HCT116 (cell line): Measurements from ENCODE around the gene PROX2. TPM values are rescaled to one million over a fixed set of nuclear protein-coding genes. Genes with fewer than 3 reads are reported as not detected.

ENCODE experiments used
- ATAC-seq: fragments of 200-7000 bp; cut with Tn5 transposase; 2 replicates; pipeline ENCODE4 v1.9.1; 2020; ENCODE audit warnings: mild to moderate bottlenecking, moderate library complexity
- BruUV-seq: library from RNA; stranded (reverse); fragments of 400-500 nt; replicated peaks from 2 replicates; lab custom pipeline; 2021; lab: Mats Ljungman, UMichigan
- CTCF ChIA-PET: fragments of 300-600 bp; sonication (Branson Sonifier 250); formaldehyde crosslinking; loops from one replicate; lab custom pipeline; 2021; ENCODE audit warnings: antibody characterized with exemption; lab: Charles Lee
- POLR2A ChIA-PET: fragments of 300-600, 350-600 bp; sonication (Branson Sonifier 250); formaldehyde crosslinking; loops from one replicate; lab custom pipeline; 2021; ENCODE audit warnings: antibody characterized with exemption; lab: Charles Lee
- RAD21 ChIA-PET, 2 experiments: fragments of 300-600 bp; sonication (Branson Sonifier 250); formaldehyde crosslinking; loops; one replicate each; lab custom pipeline; 2023; ENCODE audit warnings: low total read pairs in 2 of 2; ENCODE audit not compliant: uncharacterized antibody in 2 of 2, unreplicated experiment in 2 of 2, low non-redundant PET in 1 of 2; lab: Charles Lee
- DNase-seq: peaks from one replicate; pipeline ENCODE4 v3.0.0-alpha.2; 2010; ENCODE audit warnings: low read depth, low spot score
- H2AFZ ChIP-seq: fragments of 200-600 bp; shearing (Covaris generic), sonication (generic); 2 replicates; pipeline ENCODE4 v1.6.1; 2017; ENCODE audit warnings: low read depth, mixed run types, mixed read lengths, antibody characterized with exemption, low read length; ENCODE audit not compliant: poor library complexity, severe bottlenecking
- H3K27ac ChIP-seq: 2 replicates; pipeline ENCODE4 v1.5.1; 2012; ENCODE audit warnings: low read depth, low read length
- H3K27me3 ChIP-seq: fragments of 200-600 bp; sonication (generic); 2 replicates; pipeline ENCODE4 v1.6.1; 2016; ENCODE audit warnings: mixed run types, low read length, mixed read lengths; ENCODE audit not compliant: insufficient read depth
- H3K36me3 ChIP-seq, 2 experiments: fragments of 200-500 bp in 1 of 2; fragments of 200-600 bp in 1 of 2; sonication (Bioruptor generic) in 1 of 2; sonication (generic) in 1 of 2; 2 replicates each; pipeline versions ENCODE4 v1.5.1 to v1.6.1; 2014 to 2016; ENCODE audit warnings: low read length in 2 of 2, inconsistent platforms in 1 of 2, mixed read lengths in 1 of 2, mixed run types in 1 of 2; ENCODE audit not compliant: insufficient read depth in 2 of 2, control insufficient read depth in 1 of 2
- H3K4me1 ChIP-seq, 2 experiments: fragments of 200-600 bp in 1 of 2; sonication (generic) in 1 of 2; 2 replicates each; pipeline versions ENCODE4 v1.5.1 to v1.6.1; 2012 to 2017; ENCODE audit warnings: low read length in 2 of 2, inconsistent platforms in 1 of 2, mild to moderate bottlenecking in 1 of 2, mixed read lengths in 1 of 2, mixed run types in 1 of 2, moderate library complexity in 1 of 2; ENCODE audit not compliant: insufficient read depth in 2 of 2, control insufficient read depth in 1 of 2
- H3K4me2 ChIP-seq: fragments of 200-600 bp; sonication (generic); 2 replicates; pipeline ENCODE4 v1.6.1; 2017; ENCODE audit warnings: mixed run types, low read length, mixed read lengths
- H3K4me3 ChIP-seq, 2 experiments: fragments of 200-600 bp in 1 of 2; sonication (generic) in 1 of 2; replicated peaks in 1 of 2; 2 replicates each; pipeline ENCODE4 v1.5.1; 2011 to 2016; ENCODE audit warnings: low read length in 2 of 2, control low read depth in 1 of 2, low read depth in 1 of 2, mild to moderate bottlenecking in 1 of 2, mixed read lengths in 1 of 2, mixed run types in 1 of 2
- H3K79me2 ChIP-seq: fragments of 200-600 bp; sonication (generic); 2 replicates; pipeline ENCODE4 v1.6.1; 2017; ENCODE audit warnings: mild to moderate bottlenecking, mixed run types, low read length, moderate library complexity, mixed read lengths; ENCODE audit not compliant: insufficient read depth
- H3K9ac ChIP-seq: fragments of 200-600 bp; sonication (generic); 2 replicates; pipeline ENCODE4 v1.6.1; 2016; ENCODE audit warnings: low read length, mixed read lengths
- H3K9me2 ChIP-seq: fragments of 200-600 bp; sonication (generic), shearing (Covaris generic); 2 replicates; pipeline ENCODE4 v1.6.1; 2017; ENCODE audit warnings: mixed run types, mild to moderate bottlenecking, moderate library complexity; ENCODE audit not compliant: insufficient read depth
- H3K9me3 ChIP-seq, 2 experiments: fragments of 200-500 bp in 1 of 2; fragments of 200-600 bp in 1 of 2; sonication (Bioruptor generic) in 1 of 2; sonication (generic) in 1 of 2; 2 replicates each; pipeline ENCODE4 v1.6.1; 2014 to 2017; ENCODE audit warnings: low read length in 2 of 2, mixed read lengths in 2 of 2, inconsistent platforms in 1 of 2, low read depth in 1 of 2, mild to moderate bottlenecking in 1 of 2, mixed run types in 1 of 2, moderate library complexity in 1 of 2; ENCODE audit not compliant: control insufficient read depth in 1 of 2, insufficient read depth in 1 of 2
- H4K20me1 ChIP-seq: fragments of 200-600 bp; sonication (generic), shearing (Covaris generic); 2 replicates; pipeline ENCODE4 v1.6.1; 2017; ENCODE audit warnings: mixed run types, mild to moderate bottlenecking, moderate library complexity; ENCODE audit not compliant: insufficient read depth
- CBX3 ChIP-seq: IDR thresholded peaks from 2 replicates; pipeline ENCODE4 v1.6.1; 2012; ENCODE audit warnings: low read depth
- CEBPB ChIP-seq: IDR thresholded peaks from 2 replicates; pipeline ENCODE4 v1.6.1; 2012; ENCODE audit warnings: low read depth
- EGR1 ChIP-seq: IDR thresholded peaks from 2 replicates; pipeline ENCODE4 v1.6.1; 2012; ENCODE audit warnings: low read depth
- FOSL1 ChIP-seq: IDR thresholded peaks from 2 replicates; pipeline ENCODE4 v1.6.1; 2012; ENCODE audit warnings: low read depth
- JUND ChIP-seq: IDR thresholded peaks from 2 replicates; pipeline ENCODE4 v1.6.1; 2012
- POLR2A ChIP-seq: IDR thresholded peaks from 2 replicates; pipeline ENCODE4 v1.7.0; 2011; ENCODE audit warnings: borderline replicate concordance; ENCODE audit not compliant: insufficient read depth, insufficient read length; ENCODE audit errors: extremely low read depth
- POLR2AphosphoS5 ChIP-seq: IDR thresholded peaks from 2 replicates; pipeline ENCODE4 v1.6.1; 2011; ENCODE audit warnings: mild to moderate bottlenecking, low read depth, low read length, moderate library complexity
- SIN3A ChIP-seq: IDR thresholded peaks from 2 replicates; pipeline ENCODE4 v1.6.1; 2012; ENCODE audit warnings: low read depth
- SP1 ChIP-seq: IDR thresholded peaks from 2 replicates; pipeline ENCODE4 v1.6.1; 2012; ENCODE audit warnings: low read depth
- SRF ChIP-seq: IDR thresholded peaks from 2 replicates; pipeline ENCODE4 v1.6.1; 2012; ENCODE audit warnings: low read depth
- ZFX ChIP-seq: fragments of 450-650 bp; IDR thresholded peaks from 2 replicates; pipeline ENCODE4 v1.6.1; 2017
- ZNF274 ChIP-seq: fragments of 200-500 bp; sonication (Bioruptor generic); IDR thresholded peaks from 2 replicates; pipeline ENCODE4 v1.6.1; 2014; ENCODE audit warnings: mild to moderate bottlenecking, low read depth, low read length, inconsistent platforms
- intact Hi-C: fragments of 100-400 bp; cut with micrococcal nuclease; formaldehyde crosslinking; loops from 2 replicates; pipeline ENCODE4 v1.10.0; 2022
- total RNA-seq: library from RNA; stranded (reverse); gene quantifications from one replicate; pipeline ENCODE4 v1.2.1, GENCODE V29; 2021; ENCODE audit not compliant: unreplicated experiment
- TF ChIP-seq, protein P1 (sequence below): IDR thresholded peaks from 2 replicates; pipeline ENCODE4 v1.6.1; 2012
- TF ChIP-seq, protein P2 (sequence below), 3 experiments: fragments of 200-600 bp in 1 of 3; sonication (generic) in 1 of 3; IDR thresholded peaks in 2 of 3; conservative IDR thresholded peaks in 1 of 3; 2 replicates each; pipeline ENCODE4 v1.5.1; 2012 to 2017; ENCODE audit warnings: low read depth in 2 of 3, low read length in 2 of 3, antibody characterized with exemption in 1 of 3, borderline replicate concordance in 1 of 3, control low read depth in 1 of 3, mild to moderate bottlenecking in 1 of 3, mixed read lengths in 1 of 3, mixed run types in 1 of 3, moderate library complexity in 1 of 3; ENCODE audit not compliant: insufficient read depth in 1 of 3
- TF ChIP-seq, protein P3 (sequence below): IDR thresholded peaks from 2 replicates; pipeline ENCODE4 v1.6.1; 2012
- TF ChIP-seq, protein P4 (sequence below): IDR thresholded peaks from 2 replicates; pipeline ENCODE4 v1.6.1; 2011; ENCODE audit warnings: mild to moderate bottlenecking, low read length, moderate library complexity; ENCODE audit not compliant: insufficient replicate concordance; ENCODE audit errors: extremely low read depth

PROX2 gene
- total RNA-seq, 1 experiment from 2014 or later, result not detected

DNA sequence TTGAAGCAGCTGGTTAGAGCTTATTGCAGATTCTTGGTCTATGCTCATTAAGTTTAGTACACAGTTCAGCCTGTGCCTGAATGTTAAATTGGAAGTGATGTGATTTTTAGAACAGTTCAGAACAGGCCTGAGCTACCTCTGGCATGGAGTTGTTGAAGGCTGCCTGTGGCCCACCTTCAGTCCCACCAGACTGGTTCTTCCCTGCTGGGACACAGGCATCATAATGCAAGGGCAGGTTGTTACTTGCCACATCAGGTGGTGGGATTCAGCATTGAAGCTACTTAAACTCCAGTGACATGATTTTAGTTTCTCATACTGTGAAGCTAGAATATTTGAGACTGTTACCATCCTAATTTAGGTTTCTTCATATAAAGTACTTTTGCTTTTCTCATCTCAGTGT is 49.4 kb downstream of the PROX2 start:
- H3K4me2 ChIP-seq, result no peak overlapping the region
- intact Hi-C loops, result no loop called here
- no peak for TF ChIP-seq EGR1
- no peak for TF ChIP-seq JUND
- TF ChIP-seq POLR2AphosphoS5, result no peak
- TF ChIP-seq ZNF274, result no peak
- TF ChIP-seq, protein P1, sequence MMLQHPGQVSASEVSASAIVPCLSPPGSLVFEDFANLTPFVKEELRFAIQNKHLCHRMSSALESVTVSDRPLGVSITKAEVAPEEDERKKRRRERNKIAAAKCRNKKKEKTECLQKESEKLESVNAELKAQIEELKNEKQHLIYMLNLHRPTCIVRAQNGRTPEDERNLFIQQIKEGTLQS, result no peak
- TF ChIP-seq CBX3, result no peak
- no peak for TF ChIP-seq SRF
- no peak for TF ChIP-seq FOSL1
- TF ChIP-seq, protein P2, sequence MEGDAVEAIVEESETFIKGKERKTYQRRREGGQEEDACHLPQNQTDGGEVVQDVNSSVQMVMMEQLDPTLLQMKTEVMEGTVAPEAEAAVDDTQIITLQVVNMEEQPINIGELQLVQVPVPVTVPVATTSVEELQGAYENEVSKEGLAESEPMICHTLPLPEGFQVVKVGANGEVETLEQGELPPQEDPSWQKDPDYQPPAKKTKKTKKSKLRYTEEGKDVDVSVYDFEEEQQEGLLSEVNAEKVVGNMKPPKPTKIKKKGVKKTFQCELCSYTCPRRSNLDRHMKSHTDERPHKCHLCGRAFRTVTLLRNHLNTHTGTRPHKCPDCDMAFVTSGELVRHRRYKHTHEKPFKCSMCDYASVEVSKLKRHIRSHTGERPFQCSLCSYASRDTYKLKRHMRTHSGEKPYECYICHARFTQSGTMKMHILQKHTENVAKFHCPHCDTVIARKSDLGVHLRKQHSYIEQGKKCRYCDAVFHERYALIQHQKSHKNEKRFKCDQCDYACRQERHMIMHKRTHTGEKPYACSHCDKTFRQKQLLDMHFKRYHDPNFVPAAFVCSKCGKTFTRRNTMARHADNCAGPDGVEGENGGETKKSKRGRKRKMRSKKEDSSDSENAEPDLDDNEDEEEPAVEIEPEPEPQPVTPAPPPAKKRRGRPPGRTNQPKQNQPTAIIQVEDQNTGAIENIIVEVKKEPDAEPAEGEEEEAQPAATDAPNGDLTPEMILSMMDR (IDR thresholded peaks at IDR 0.05 in 2 of 3, conservative IDR thresholded peaks at IDR 0.05 in 1 of 3; ENCODE audit: borderline replicate concordance in 1 of 3, insufficient read depth in 1 of 3, low read depth in 2 of 3, low read length in 2 of 3), result no peak
- TF ChIP-seq SIN3A, result no peak
- TF ChIP-seq, protein P3, sequence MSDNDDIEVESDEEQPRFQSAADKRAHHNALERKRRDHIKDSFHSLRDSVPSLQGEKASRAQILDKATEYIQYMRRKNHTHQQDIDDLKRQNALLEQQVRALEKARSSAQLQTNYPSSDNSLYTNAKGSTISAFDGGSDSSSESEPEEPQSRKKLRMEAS, result no peak
- TF ChIP-seq POLR2A, result no peak
- TF ChIP-seq SP1, result no peak
- TF ChIP-seq, protein P4, sequence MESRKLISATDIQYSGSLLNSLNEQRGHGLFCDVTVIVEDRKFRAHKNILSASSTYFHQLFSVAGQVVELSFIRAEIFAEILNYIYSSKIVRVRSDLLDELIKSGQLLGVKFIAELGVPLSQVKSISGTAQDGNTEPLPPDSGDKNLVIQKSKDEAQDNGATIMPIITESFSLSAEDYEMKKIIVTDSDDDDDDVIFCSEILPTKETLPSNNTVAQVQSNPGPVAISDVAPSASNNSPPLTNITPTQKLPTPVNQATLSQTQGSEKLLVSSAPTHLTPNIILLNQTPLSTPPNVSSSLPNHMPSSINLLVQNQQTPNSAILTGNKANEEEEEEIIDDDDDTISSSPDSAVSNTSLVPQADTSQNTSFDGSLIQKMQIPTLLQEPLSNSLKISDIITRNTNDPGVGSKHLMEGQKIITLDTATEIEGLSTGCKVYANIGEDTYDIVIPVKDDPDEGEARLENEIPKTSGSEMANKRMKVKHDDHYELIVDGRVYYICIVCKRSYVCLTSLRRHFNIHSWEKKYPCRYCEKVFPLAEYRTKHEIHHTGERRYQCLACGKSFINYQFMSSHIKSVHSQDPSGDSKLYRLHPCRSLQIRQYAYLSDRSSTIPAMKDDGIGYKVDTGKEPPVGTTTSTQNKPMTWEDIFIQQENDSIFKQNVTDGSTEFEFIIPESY, result no peak
- no peak for TF ChIP-seq ZFX
- no peak for TF ChIP-seq CEBPB
- TF ChIP-seq, all 23 proteins: peak for 0
- POLR2A ChIA-PET, result no interaction called here
- ATAC-seq, result no peak
- DNase-seq, result no peak
- Histone ChIP-seq H3K9me2 (no peaks in the 10 kb centered on the region), H3K9me3 (no peaks in the 10 kb centered on the region), H2AFZ (no peak overlapping the region), H3K27ac (no peak overlapping the region), H3K9ac (no peak overlapping the region), H3K4me3 (no peak overlapping the region), H3K4me1 (no peaks in the 10 kb centered on the region), H4K20me1 (no peaks in the 10 kb centered on the region), H3K27me3 (no peaks in the 10 kb centered on the region), H3K36me3 (peaks cover 4 to 28% of the 10 kb centered on the region in 2 experiments), H3K79me2 (peaks cover 10% of the 10 kb centered on the region; the same call in 1 of the 2 replicates)
- BruUV-seq, result no TSS peak
- CTCF ChIA-PET, result no interaction called here
- RAD21 ChIA-PET, result no interaction called here

Other genes starting within 250 kb of the PROX2 start
- gene AREL1, start 163.1 kb downstream of the PROX2 start, total RNA-seq, result 45.9 TPM
- gene FCF1, start 163.0 kb downstream of the PROX2 start, total RNA-seq, result 69.0 TPM
- 55.1 TPM for gene YLPM1, start 112.8 kb downstream of the PROX2 start, total RNA-seq
- 101 TPM for gene DLST, start 5.8 kb upstream of the PROX2 start, total RNA-seq
- gene RPS6KL1, start 47.1 kb upstream of the PROX2 start, total RNA-seq, result 6.7 TPM
- gene PGF, start 79.5 kb upstream of the PROX2 start, total RNA-seq, result 6.4 TPM
- 54.8 TPM for gene EIF2B2, start 126.8 kb upstream of the PROX2 start, total RNA-seq
- 14.7 TPM for gene MLH3, start 175.3 kb upstream of the PROX2 start, total RNA-seq
- 30.7 TPM for gene ACYP1, start 187.9 kb upstream of the PROX2 start, total RNA-seq
- 0.98 TPM for gene ZC2HC1C, start 193.5 kb upstream of the PROX2 start, total RNA-seq